Measurements from ENCODE around the gene MICAL3. TPM values are rescaled to one million over a fixed set of nuclear protein-coding genes. Genes with fewer than 3 reads are reported as not detected.

The MICAL3 gene
- total and polyA plus RNA-seq, 2 of the 8 experiments (the other 6 are each of a cell fraction or from before 2014, with no cell fraction given), result 8.3 to 41.8 TPM

MicroRNA genes within 50 kb of the gene (microRNA counts, 767-probe panel; counts per million panel counts)
- 879 counts per million, percentile 95 among the panel's probes with 10 or more counts for microRNA hsa-miR-648

Small RNAs within 50 kb of the gene (microRNA-seq; reads per million reads assigned to microRNA genes)
- gene MIR3198-1 (ENCODE audit: borderline microRNAs expressed in 2 of 2, borderline number of aligned reads in 2 of 2, borderline replicate concordance in 1 of 2), result 0 reads per million in 2 experiments
- 0 reads per million in 2 experiments for gene MIR648 (ENCODE audit: borderline microRNAs expressed in 2 of 2, borderline number of aligned reads in 2 of 2, borderline replicate concordance in 1 of 2)

Small RNAs within 50 kb of the gene (small RNA-seq; reads per million reads assigned to genes)
- not detected for gene MIR3198-1 (ENCODE audit: insufficient read depth)
- gene MIR648 (ENCODE audit: insufficient read depth), result not detected

Other genes with a start within 250 kb of the MICAL3 start
- gene PEX26, start 53.4 kb upstream of the MICAL3 start, total RNA-seq (2021; fragmentation: NEBNext Ultra II Directional; extraction: Animal tissue kit (Norgen Biotek cat#: 25700)), result 46.6 and 49.0 TPM in 2 replicates
- gene PEX26, start 53.4 kb upstream of the MICAL3 start, polyA plus RNA-seq (2011; rRNA removed), result 33.1 and 41.9 TPM in 2 replicates
- 0.23 and 1.0 TPM in 2 replicates for gene TUBA8, start 86.2 kb upstream of the MICAL3 start, total RNA-seq (2021; fragmentation: NEBNext Ultra II Directional; extraction: Animal tissue kit (Norgen Biotek cat#: 25700))
- 3.5 and 4.0 TPM in 2 replicates for gene TUBA8, start 86.2 kb upstream of the MICAL3 start, polyA plus RNA-seq (2011; rRNA removed)
- gene USP18, start 125.6 kb upstream of the MICAL3 start, total RNA-seq (2021; fragmentation: NEBNext Ultra II Directional; extraction: Animal tissue kit (Norgen Biotek cat#: 25700)), result 3.6 and 3.8 TPM in 2 replicates
- gene USP18, start 125.6 kb upstream of the MICAL3 start, polyA plus RNA-seq (2011; rRNA removed), result 1.9 and 2.3 TPM in 2 replicates